ENCODE data around the gene NFIA.

DNA sequence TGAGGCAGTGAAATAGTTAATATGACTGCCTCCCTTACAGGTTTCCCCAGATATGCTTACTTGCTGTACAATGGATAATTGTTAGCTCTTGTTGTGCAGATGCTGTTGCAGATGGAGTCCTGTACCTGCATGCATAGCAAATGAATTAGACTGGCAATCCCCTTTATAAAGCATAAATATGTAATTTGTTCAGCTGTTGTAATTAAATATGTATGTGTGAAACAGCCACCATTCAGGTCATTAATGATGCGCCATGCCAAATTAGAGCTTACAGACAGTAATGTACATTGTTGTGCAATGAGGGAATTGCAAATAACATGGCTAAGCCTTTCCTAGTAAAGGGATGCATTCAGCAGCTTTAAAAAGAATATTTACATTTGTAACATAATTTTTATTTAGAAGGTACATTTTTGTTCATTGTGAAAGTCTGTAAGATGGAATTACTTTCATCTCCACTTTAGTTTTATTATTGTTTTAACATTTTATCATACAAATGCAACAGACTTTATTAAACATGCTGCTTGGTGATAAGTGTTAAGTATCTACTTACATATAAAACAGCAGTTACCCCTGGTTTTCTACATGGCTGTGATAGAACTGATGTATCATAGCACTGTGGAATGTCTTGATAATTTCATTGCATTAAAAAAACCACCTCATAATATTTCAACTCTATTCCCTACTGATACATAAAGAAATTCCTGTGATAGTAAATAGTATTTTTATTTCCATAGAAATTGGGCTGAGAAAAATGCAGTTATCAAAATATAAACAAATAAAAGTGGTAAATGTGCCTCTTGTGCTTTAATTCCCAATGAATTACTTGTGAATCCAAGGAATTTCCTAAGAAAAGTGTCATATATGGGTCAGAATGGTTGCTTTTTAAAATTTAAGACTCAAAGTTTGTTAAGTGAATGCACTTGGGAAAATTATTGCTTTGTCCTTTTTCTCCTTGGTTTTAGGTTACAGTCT, 99.0 kb downstream of the NFIA start:
- TF ChIP-seq, protein P1, sequence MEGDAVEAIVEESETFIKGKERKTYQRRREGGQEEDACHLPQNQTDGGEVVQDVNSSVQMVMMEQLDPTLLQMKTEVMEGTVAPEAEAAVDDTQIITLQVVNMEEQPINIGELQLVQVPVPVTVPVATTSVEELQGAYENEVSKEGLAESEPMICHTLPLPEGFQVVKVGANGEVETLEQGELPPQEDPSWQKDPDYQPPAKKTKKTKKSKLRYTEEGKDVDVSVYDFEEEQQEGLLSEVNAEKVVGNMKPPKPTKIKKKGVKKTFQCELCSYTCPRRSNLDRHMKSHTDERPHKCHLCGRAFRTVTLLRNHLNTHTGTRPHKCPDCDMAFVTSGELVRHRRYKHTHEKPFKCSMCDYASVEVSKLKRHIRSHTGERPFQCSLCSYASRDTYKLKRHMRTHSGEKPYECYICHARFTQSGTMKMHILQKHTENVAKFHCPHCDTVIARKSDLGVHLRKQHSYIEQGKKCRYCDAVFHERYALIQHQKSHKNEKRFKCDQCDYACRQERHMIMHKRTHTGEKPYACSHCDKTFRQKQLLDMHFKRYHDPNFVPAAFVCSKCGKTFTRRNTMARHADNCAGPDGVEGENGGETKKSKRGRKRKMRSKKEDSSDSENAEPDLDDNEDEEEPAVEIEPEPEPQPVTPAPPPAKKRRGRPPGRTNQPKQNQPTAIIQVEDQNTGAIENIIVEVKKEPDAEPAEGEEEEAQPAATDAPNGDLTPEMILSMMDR (IDR thresholded peaks at IDR 0.05) = no peak
- TF ChIP-seq POLR2AphosphoS5 (IDR thresholded peaks at IDR 0.05) = no peak

Measured in prostate gland (tissue), 2 donors.